Esophagus (tissue), 2 donors: ENCODE data around the gene SLC39A11. TPM values are rescaled to one million over a fixed set of nuclear protein-coding genes. Genes with fewer than 3 reads are reported as not detected.
"Not testable (repeated sequence)": the region's sequence is repeated elsewhere in the genome, so short reads cannot be mapped to it uniquely, and the experiment has no call there.

Experiments
- H3K27ac ChIP-seq, 2 donors: one replicate each; pipeline ENCODE4 v1.5.1; 2013; ENCODE audit warnings: low read depth in 2 of 2, mild to moderate bottlenecking in 2 of 2, inconsistent platforms in 1 of 2, low read length in 1 of 2, moderate library complexity in 1 of 2
- H3K27me3 ChIP-seq, 2 donors: one replicate each; pipeline ENCODE4 v1.6.1; 2013; ENCODE audit warnings: low read length in 2 of 2, control low read depth in 1 of 2, mild to moderate bottlenecking in 1 of 2; ENCODE audit not compliant: insufficient read depth in 2 of 2, control insufficient read depth in 1 of 2
- H3K36me3 ChIP-seq, 2 donors: one replicate each; pipeline ENCODE4 v1.6.1; 2013; ENCODE audit warnings: low read length in 1 of 2; ENCODE audit not compliant: control insufficient read depth in 2 of 2, insufficient read depth in 2 of 2
- H3K4me1 ChIP-seq, 2 donors: one replicate each; pipeline ENCODE4 v1.6.1; 2013; ENCODE audit warnings: low read length in 1 of 2; ENCODE audit not compliant: control insufficient read depth in 2 of 2, insufficient read depth in 2 of 2
- H3K4me3 ChIP-seq, 2 donors: one replicate each; pipeline ENCODE4 v1.5.1; 2013; ENCODE audit warnings: low read length in 2 of 2, mild to moderate bottlenecking in 2 of 2, low read depth in 1 of 2, moderate library complexity in 1 of 2
- H3K9me3 ChIP-seq, 2 donors: one replicate each; pipeline ENCODE4 v1.6.1; 2013; ENCODE audit warnings: mild to moderate bottlenecking in 2 of 2, low read depth in 1 of 2, low read length in 1 of 2, moderate library complexity in 1 of 2; ENCODE audit not compliant: control insufficient read depth in 2 of 2, insufficient read depth in 1 of 2
- WGBS, 2 donors: extraction: QIAGEN DNeasy Blood & Tissue Kit; methylation state at CpG; one replicate each; pipeline ENCODE4 v1.1.7; 2013; 5-methylcytosine and 5-hydroxymethylcytosine counted together
- polyA plus RNA-seq, 2 donors: library from polyadenylated mRNA; stranded (reverse); fragments of 200-250 nt; gene quantifications; one replicate each; pipeline ENCODE4 v1.2.3, GENCODE V29; 2013
- donor health status: healthy with polysubstance abuse.
- donor health status: Bipolar disorder and iron deficiency.

SLC39A11 gene
- polyA plus RNA-seq, 2 donors, result 10.6 to 11.7 TPM

DNA sequence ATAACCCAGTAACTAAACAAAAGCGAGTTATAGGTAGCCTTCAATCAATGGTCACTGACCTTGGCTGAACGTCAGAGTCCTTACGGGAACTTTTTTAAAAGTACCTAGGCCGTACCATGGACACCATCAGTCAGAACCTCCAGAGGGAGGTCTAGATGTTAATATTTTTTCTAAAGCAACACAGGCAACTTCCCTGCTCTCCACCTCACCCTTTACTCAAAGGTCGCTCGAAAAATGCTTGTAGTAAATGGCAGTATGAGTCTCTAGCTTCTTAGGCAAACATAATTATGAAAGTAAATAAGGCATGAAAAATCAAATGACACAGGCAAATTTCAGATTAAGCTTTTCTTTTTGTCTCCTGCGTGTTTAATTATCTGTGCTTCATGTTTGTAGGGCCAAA, 82.1 kb downstream of the SLC39A11 start:
- Histone ChIP-seq H3K9me3 (no peaks in the 10 kb centered on the region), H3K27ac (no peak overlapping the region), H3K27me3 (no peaks in the 10 kb centered on the region), H3K4me3 (no peak overlapping the region), H3K36me3 (no peaks in the 10 kb centered on the region), H3K4me1 (peaks cover 0 to 5% of the 10 kb centered on the region in 2 donors)
- WGBS, 2 donors, result 73 to 83% methylated on average over 7 of the region's 7 CpGs

DNA sequence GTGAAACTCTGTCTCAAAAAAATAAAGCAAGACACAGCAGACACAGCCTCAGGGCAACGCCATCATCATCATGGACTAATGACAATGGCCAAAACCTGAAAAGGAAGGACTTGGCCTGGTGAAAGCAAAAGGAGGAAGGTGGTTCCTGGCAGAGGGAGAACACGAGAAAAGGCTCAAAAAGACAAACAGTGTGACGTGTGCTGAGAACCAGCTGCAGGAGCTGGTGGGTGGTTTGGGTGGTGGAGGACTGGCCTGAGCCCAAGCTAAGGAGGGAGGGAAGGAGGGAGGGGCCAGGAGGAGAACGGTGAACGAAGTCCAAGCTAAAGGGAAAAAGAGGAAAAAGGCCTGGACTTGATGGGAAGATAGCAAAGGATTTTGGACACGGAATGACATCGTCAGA, 85.1 kb downstream of the SLC39A11 start:
- Histone ChIP-seq H3K4me1 (peaks cover 0 to 8% of the 10 kb centered on the region in 2 donors), H3K9me3 (no peaks in the 10 kb centered on the region), H3K27me3 (no peaks in the 10 kb centered on the region), H3K36me3 (no peaks in the 10 kb centered on the region), H3K4me3 (no peak overlapping the region), H3K27ac (no peak overlapping the region)
- WGBS, 2 donors, result 49 to 52% methylated on average over 7 of the region's 7 CpGs

DNA sequence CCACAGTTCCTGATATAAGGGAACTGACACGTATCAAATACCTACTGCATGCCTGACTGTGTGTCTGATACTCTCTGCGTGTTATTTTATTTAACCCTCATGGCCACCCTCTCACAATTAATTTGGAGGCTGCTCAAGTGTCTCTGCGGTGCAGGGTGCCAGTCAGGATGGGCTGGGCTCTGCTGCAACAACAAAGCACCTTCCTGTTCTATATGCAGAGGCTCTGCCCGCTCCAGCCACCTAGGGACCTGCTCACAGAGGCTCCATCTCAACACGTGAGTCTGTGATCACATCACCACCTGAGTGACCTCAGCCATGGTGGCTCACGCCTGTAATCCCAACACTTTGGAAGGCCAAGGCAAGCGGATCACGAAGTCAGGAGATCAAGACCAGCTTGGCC, 87.1 kb downstream of the SLC39A11 start:
- no peak overlapping the region for H3K27ac ChIP-seq
- H3K4me1 ChIP-seq, result peaks cover 0 to 5% of the 10 kb centered on the region in 2 donors
- H3K4me3 ChIP-seq, result no peak overlapping the region
- WGBS, 2 donors, result 83% methylated on average over 8 of the region's 8 CpGs
- no peaks in the 10 kb centered on the region for H3K9me3 ChIP-seq
- H3K36me3 ChIP-seq, result no peaks in the 10 kb centered on the region
- H3K27me3 ChIP-seq, result no peaks in the 10 kb centered on the region

GRCh38 chr17:73003487-73003886, 89.0 kb downstream of the SLC39A11 start:
- H3K27me3 ChIP-seq, result no peaks in the 10 kb centered on the region
- H3K27ac ChIP-seq, result no peak overlapping the region
- no peaks in the 10 kb centered on the region for H3K36me3 ChIP-seq
- no peaks in the 10 kb centered on the region for H3K9me3 ChIP-seq
- WGBS, 2 donors, result 78 to 86% methylated on average over 6 of the region's 6 CpGs
- H3K4me1 ChIP-seq, result peaks cover 3 to 5% of the 10 kb centered on the region in 2 donors
- no peak overlapping the region for H3K4me3 ChIP-seq

DNA sequence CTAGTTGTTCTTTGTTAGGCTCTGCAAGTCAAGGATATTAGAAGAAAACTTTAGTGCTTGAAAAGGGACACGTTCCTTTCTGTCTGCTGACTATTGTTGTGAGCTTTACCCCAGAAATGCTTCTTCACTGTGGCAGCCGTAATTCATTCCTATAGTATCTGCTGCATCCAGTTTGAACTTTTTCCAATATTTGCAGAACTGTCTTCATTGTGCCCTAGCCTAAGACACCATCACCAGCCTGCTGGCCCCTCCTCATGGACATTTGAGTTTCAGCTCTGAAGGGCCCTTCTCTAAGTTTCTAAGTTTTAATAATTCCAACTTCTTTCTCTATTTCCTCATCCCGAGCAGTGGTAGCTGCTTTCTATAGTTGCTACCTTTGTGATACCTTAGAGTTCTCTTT, 91.7 kb downstream of the SLC39A11 start:
- Histone ChIP-seq H3K36me3 (no peaks in the 10 kb centered on the region), H3K9me3 (no peaks in the 10 kb centered on the region), H3K27me3 (no peaks in the 10 kb centered on the region), H3K27ac (no peak overlapping the region), H3K4me3 (no peak overlapping the region), H3K4me1 (peaks cover 2 to 3% of the 10 kb centered on the region in 2 donors)
- WGBS, 2 donors, result 90 to 92% methylated on average over 3 of the region's 3 CpGs

- WGBS, 2 donors, result 79 to 82% methylated on average over 5 of the region's 5 CpGs
- H3K4me1 ChIP-seq, H3K4me3 ChIP-seq, H3K36me3 ChIP-seq, H3K27ac ChIP-seq, H3K9me3 ChIP-seq, H3K27me3 ChIP-seq: not testable (repeated sequence)
Measured at GRCh38 chr17:72999474-72999873, 93.0 kb downstream of the SLC39A11 start.

GRCh38 chr17:72998343-72998742, 94.1 kb downstream of the SLC39A11 start:
- H3K27me3 ChIP-seq, result no peaks in the 10 kb centered on the region
- H3K4me1 ChIP-seq, result peaks cover 0 to 3% of the 10 kb centered on the region in 2 donors
- no peaks in the 10 kb centered on the region for H3K36me3 ChIP-seq
- no peak overlapping the region for H3K4me3 ChIP-seq
- H3K27ac ChIP-seq, result no peak overlapping the region
- 39 to 45% methylated on average over 1 of the region's 1 CpG for WGBS, 2 donors
- H3K9me3 ChIP-seq, result no peaks in the 10 kb centered on the region

DNA sequence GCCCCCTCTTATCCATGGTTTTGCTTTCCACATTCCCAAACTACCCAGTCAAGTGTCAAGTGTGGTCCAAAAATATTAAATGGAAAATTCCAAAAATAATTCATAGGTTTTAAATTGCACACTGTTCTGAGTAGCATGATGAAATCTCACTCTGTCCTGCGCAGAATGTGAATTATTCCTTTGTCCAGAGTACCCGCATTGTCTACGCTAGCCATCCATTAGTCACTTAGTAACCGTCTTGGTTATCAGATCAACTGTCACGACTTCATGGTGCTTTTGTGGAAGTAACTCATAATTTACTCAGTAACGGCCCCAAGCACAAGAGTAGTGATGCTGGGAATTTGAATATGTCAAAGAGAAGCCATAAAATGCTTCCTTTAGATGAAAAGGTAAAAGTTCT, 94.9 kb downstream of the SLC39A11 start:
- Histone ChIP-seq H3K27me3 (no peaks in the 10 kb centered on the region), H3K36me3 (no peaks in the 10 kb centered on the region), H3K4me1 (peaks cover 0 to 3% of the 10 kb centered on the region in 2 donors), H3K27ac (no peak overlapping the region), H3K9me3 (no peaks in the 10 kb centered on the region), H3K4me3 (no peak overlapping the region)
- WGBS, 2 donors, result 90 to 92% methylated on average over 6 of the region's 6 CpGs

DNA sequence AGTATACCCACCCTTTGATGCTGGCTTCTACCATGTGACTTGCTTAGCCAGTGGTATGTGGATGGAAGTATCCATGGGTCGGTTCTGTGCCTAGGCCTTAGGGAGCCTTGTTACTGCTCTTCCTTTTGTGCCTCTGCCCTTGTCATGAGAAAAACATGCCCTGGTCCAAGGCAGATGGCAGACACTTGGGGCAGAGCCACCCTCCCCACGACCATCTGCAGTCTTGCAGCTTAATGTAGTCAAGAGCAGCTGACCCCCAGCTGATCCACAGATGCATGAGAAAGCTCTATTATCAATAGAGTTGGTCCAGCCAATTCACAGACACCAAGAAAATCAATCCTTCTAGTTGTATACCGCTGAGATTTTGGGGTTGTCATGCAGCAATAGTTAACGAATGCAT, 95.7 kb downstream of the SLC39A11 start:
- peaks cover 0 to 3% of the 10 kb centered on the region in 2 donors for H3K4me1 ChIP-seq
- H3K36me3 ChIP-seq, result no peaks in the 10 kb centered on the region
- 91 to 96% methylated on average over 4 of the region's 4 CpGs for WGBS, 2 donors
- H3K9me3 ChIP-seq, result no peaks in the 10 kb centered on the region
- no peaks in the 10 kb centered on the region for H3K27me3 ChIP-seq
- H3K27ac ChIP-seq, result no peak overlapping the region
- no peak overlapping the region for H3K4me3 ChIP-seq

GRCh38 chr17:72995008-72995656, 97.4 kb downstream of the SLC39A11 start:
- Histone ChIP-seq H3K27me3 (no peaks in the 10 kb centered on the region), H3K9me3 (no peaks in the 10 kb centered on the region), H3K27ac (no peak overlapping the region), H3K36me3 (no peaks in the 10 kb centered on the region), H3K4me3 (no peak overlapping the region), H3K4me1 (peaks cover 0 to 3% of the 10 kb centered on the region in 2 donors)
- WGBS, 2 donors, result 95 to 100% methylated on average over 1 of the region's 1 CpG
